Gastroesophageal sphincter (tissue), 4 donors: ENCODE measurements around the gene PKIG. TPM values are rescaled to one million over a fixed set of nuclear protein-coding genes. Genes with fewer than 3 reads are reported as not detected.
A peak's percentile ranks its signal among the peaks of the same experiment; 100 is the strongest.

Experiments used
- ATAC-seq: fragments of 150-250 bp; one replicate; pipeline ENCODE4 v1.9.1; 2016; ENCODE audit warnings: mild to moderate bottlenecking, moderate library complexity
- H3K27ac ChIP-seq, 4 donors: fragments of 200-600 bp; sonication (generic) in 3 of 4; 1 replicate in 3 of 4; 2 replicates in 1 of 4; pipeline ENCODE4 v1.5.1; 2016 to 2019
- H3K27me3 ChIP-seq: fragments of 200-600 bp; sonication (generic); one replicate; pipeline ENCODE4 v1.5.1; 2019
- H3K36me3 ChIP-seq, 2 donors: fragments of 200-600 bp; sonication (generic); one replicate each; pipeline ENCODE4 v1.5.1; 2019; ENCODE audit warnings: control low read depth in 1 of 2
- H3K4me1 ChIP-seq, 3 donors: fragments of 200-600 bp; sonication (generic); 1 replicate in 2 of 3; 2 replicates in 1 of 3; pipeline ENCODE4 v1.5.1; 2016 to 2019; ENCODE audit warnings: control low read depth in 2 of 3
- H3K4me3 ChIP-seq, 2 donors: fragments of 200-600 bp; sonication (generic); one replicate each; pipeline ENCODE4 v1.5.1; 2019; ENCODE audit warnings: mild to moderate bottlenecking in 1 of 2, moderate library complexity in 1 of 2
- H3K9me3 ChIP-seq, 3 donors: fragments of 200-600 bp; sonication (generic); one replicate each; pipeline ENCODE4 v1.5.1; 2017 to 2019; ENCODE audit warnings: control low read depth in 2 of 3
- EP300 ChIP-seq: sonication (generic); formaldehyde crosslinking; IDR thresholded peaks from one replicate; pipeline ENCODE4 v1.6.1; 2017; ENCODE audit warnings: antibody characterized with exemption, mild to moderate bottlenecking
- POLR2A ChIP-seq, 2 donors: fragments of 450-650 bp; IDR thresholded peaks; one replicate each; pipeline ENCODE4 v1.6.1; 2017; ENCODE audit warnings: antibody characterized with exemption in 2 of 2, mild to moderate bottlenecking in 2 of 2, moderate library complexity in 1 of 2
- POLR2AphosphoS5 ChIP-seq: sonication (generic); formaldehyde crosslinking; IDR thresholded peaks from one replicate; pipeline ENCODE4 v1.6.1; 2017; ENCODE audit warnings: antibody characterized with exemption
- WGBS, 2 donors: methylation state at CpG; one replicate each; pipeline ENCODE4 v1.1.5; 2018; ENCODE audit warnings: low coverage in 1 of 2; 5-methylcytosine and 5-hydroxymethylcytosine counted together
- total RNA-seq, 4 donors: library from RNA; depleted of rRNA; stranded (reverse); fragments of >200 nt; gene quantifications; one replicate each; pipeline ENCODE4 v1.1.0, GENCODE V29; 2016
- TF ChIP-seq, protein P1 (sequence below), 4 experiments: fragments of 200-600 bp in 2 of 4; fragments of 450-650 bp in 2 of 4; sonication (generic) in 1 of 4; IDR thresholded peaks; one replicate each; pipeline ENCODE4 v1.5.1; 2017 to 2019; ENCODE audit warnings: antibody characterized with exemption in 4 of 4, mild to moderate bottlenecking in 2 of 4, moderate library complexity in 2 of 4

The PKIG gene
- total RNA-seq, 4 donors from 2014 or later: 241 to 418 (median 291) TPM

GRCh38 chr20:44594730-44595129, 12.4 kb downstream of the PKIG start:
- ATAC-seq: no peak
- WGBS, 2 donors: 0% methylated on average over 1 of the region's 1 CpG; no CpG with 5 or more reads in 1 of the 2 donors
- no peak for TF ChIP-seq EP300
- no peak for TF ChIP-seq POLR2AphosphoS5
- TF ChIP-seq, protein P1, sequence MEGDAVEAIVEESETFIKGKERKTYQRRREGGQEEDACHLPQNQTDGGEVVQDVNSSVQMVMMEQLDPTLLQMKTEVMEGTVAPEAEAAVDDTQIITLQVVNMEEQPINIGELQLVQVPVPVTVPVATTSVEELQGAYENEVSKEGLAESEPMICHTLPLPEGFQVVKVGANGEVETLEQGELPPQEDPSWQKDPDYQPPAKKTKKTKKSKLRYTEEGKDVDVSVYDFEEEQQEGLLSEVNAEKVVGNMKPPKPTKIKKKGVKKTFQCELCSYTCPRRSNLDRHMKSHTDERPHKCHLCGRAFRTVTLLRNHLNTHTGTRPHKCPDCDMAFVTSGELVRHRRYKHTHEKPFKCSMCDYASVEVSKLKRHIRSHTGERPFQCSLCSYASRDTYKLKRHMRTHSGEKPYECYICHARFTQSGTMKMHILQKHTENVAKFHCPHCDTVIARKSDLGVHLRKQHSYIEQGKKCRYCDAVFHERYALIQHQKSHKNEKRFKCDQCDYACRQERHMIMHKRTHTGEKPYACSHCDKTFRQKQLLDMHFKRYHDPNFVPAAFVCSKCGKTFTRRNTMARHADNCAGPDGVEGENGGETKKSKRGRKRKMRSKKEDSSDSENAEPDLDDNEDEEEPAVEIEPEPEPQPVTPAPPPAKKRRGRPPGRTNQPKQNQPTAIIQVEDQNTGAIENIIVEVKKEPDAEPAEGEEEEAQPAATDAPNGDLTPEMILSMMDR (IDR thresholded peaks at IDR 0.05): no peak
- no peak for TF ChIP-seq POLR2A (IDR thresholded peaks at IDR 0.05)
- Histone ChIP-seq H3K4me3 (no peak overlapping the region), H3K27me3 (no peaks in the 10 kb centered on the region), H3K36me3 (peaks cover 0 to 29% of the 10 kb centered on the region in 2 donors), H3K9me3 (no peaks in the 10 kb centered on the region), H3K4me1 (peaks cover 24 to 100% (median 49%) of the 10 kb centered on the region in 3 donors), H3K27ac (peak overlapping the region; percentile 48 to 96 (median 82))

GRCh38 chr20:44596010-44596409, 13.6 kb downstream of the PKIG start:
- no peak for TF ChIP-seq EP300
- TF ChIP-seq POLR2A (IDR thresholded peaks at IDR 0.05): no peak
- no peak for TF ChIP-seq POLR2AphosphoS5
- TF ChIP-seq, protein P1 (IDR thresholded peaks at IDR 0.05): no peak
- H3K4me3 ChIP-seq: no peak overlapping the region
- peaks cover 34 to 100% (median 62%) of the 10 kb centered on the region in 3 donors for H3K4me1 ChIP-seq
- ATAC-seq: no peak
- no peaks in the 10 kb centered on the region for H3K27me3 ChIP-seq
- no peaks in the 10 kb centered on the region for H3K9me3 ChIP-seq
- H3K36me3 ChIP-seq: peaks cover 0 to 17% of the 10 kb centered on the region in 2 donors
- 69 to 89% methylated on average over 3 to 4 of the region's 4 CpGs for WGBS, 2 donors
- peak overlapping the region in 3 of 4 donors; percentile 90 to 96 (median 93) for H3K27ac ChIP-seq

- TF ChIP-seq POLR2AphosphoS5 (no peak), EP300 (no peak), POLR2A (IDR thresholded peaks at IDR 0.05) (no peak)
- TF ChIP-seq, protein P1 (IDR thresholded peaks at IDR 0.05): no peak
- ATAC-seq: no peak
- no peak overlapping the region for H3K4me3 ChIP-seq
- H3K27me3 ChIP-seq: no peaks in the 10 kb centered on the region
- H3K9me3 ChIP-seq: no peaks in the 10 kb centered on the region
- 69 to 95% methylated on average over 2 to 3 of the region's 3 CpGs for WGBS, 2 donors
- H3K36me3 ChIP-seq: peaks cover 0 to 8% of the 10 kb centered on the region in 2 donors
- H3K27ac ChIP-seq: peak overlapping the region; percentile 90 to 96 (median 92)
- peaks cover 39 to 100% (median 69%) of the 10 kb centered on the region in 3 donors for H3K4me1 ChIP-seq
These were observed 14.5 kb downstream of the PKIG start for GRCh38 chr20:44596876-44597275.

DNA sequence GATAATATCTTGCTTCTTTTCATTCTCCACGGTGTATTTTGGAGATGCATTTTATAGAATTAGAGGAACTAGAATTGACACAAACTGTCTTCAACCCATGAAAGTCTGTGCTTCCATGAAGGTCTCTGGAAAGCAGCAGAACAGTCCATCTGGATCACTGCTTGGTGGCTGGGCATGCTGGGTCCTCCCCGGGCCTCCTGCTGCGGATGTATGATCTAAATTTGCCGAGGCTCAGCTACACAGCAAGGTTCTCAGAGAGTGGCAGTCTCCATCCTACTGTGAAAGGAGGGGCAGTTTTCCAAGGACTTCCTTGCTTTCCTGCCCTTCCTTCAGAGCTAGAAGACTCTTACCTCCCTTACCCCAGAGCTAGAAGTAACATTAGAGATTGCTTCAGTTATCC, 15.1 kb downstream of the PKIG start:
- Histone ChIP-seq H3K9me3 (no peaks in the 10 kb centered on the region), H3K27ac (peak overlapping the region; percentile 90 to 96 (median 92)), H3K36me3 (peaks cover 0 to 2% of the 10 kb centered on the region in 2 donors), H3K4me3 (no peak overlapping the region), H3K4me1 (peaks cover 46 to 100% (median 75%) of the 10 kb centered on the region in 3 donors), H3K27me3 (no peaks in the 10 kb centered on the region)
- WGBS, 2 donors: 35 to 61% methylated on average over 4 of the region's 4 CpGs
- ATAC-seq: no peak
- TF ChIP-seq EP300 (no peak), POLR2AphosphoS5 (no peak)

GRCh38 chr20:44597930-44598329, 15.6 kb downstream of the PKIG start:
- no peak for ATAC-seq
- H3K9me3 ChIP-seq: no peaks in the 10 kb centered on the region
- peaks cover 46 to 100% (median 78%) of the 10 kb centered on the region in 3 donors for H3K4me1 ChIP-seq
- H3K27me3 ChIP-seq: no peaks in the 10 kb centered on the region
- H3K27ac ChIP-seq: peak overlapping the region; percentile 90 to 96 (median 92)
- no peak overlapping the region for H3K4me3 ChIP-seq
- WGBS, 2 donors: 20 to 55% methylated on average over 3 to 4 of the region's 4 CpGs
- TF ChIP-seq, protein P1 (IDR thresholded peaks at IDR 0.05): no peak
- TF ChIP-seq POLR2A (IDR thresholded peaks at IDR 0.05) (no peak), EP300 (no peak), POLR2AphosphoS5 (no peak)
- no peaks in the 10 kb centered on the region for H3K36me3 ChIP-seq
